HEK293 (cell line): ENCODE data around the gene SEC24B.

Experiments used
- CTCF ChIA-PET: fragments of 350-600 bp; formaldehyde crosslinking; extraction: SDS; loops from one replicate; lab custom pipeline; 2021; ENCODE audit warnings: antibody characterized with exemption; lab: Yijun Ruan, JAX
- POLR2A ChIA-PET: fragments of 300-600 bp; formaldehyde crosslinking; extraction: SDS; loops from one replicate; lab custom pipeline; 2020; ENCODE audit warnings: antibody characterized with exemption, inconsistent platforms; lab: Yijun Ruan, JAX
- H3K27ac ChIP-seq: fragments of 200-500 bp; sonication (Bioruptor generic); 2 replicates; pipeline ENCODE4 v1.5.1; 2014; ENCODE audit warnings: low read depth, low read length, control low read depth, inconsistent platforms; ENCODE audit errors: extremely low read depth
- H3K36me3 ChIP-seq, 2 experiments: fragments of 200-500 bp in 1 of 2; sonication (Bioruptor generic) in 1 of 2; 1 replicate in 1 of 2; 2 replicates in 1 of 2; pipeline ENCODE4 v1.5.1; 2014 to 2017; ENCODE audit warnings: inconsistent platforms in 2 of 2, low read length in 2 of 2; ENCODE audit not compliant: control insufficient read depth in 2 of 2, insufficient read depth in 1 of 2
- H3K4me1 ChIP-seq: fragments of 200-500 bp; sonication (Bioruptor generic); 2 replicates; pipeline ENCODE4 v1.5.1; 2014; ENCODE audit warnings: mild to moderate bottlenecking, low read length, inconsistent platforms; ENCODE audit not compliant: control insufficient read depth, insufficient read depth
- H3K4me3 ChIP-seq: 2 replicates; pipeline ENCODE4 v1.5.1; 2011; ENCODE audit warnings: low read depth, mild to moderate bottlenecking, control low read depth, low read length, moderate library complexity
- H3K9me3 ChIP-seq: fragments of 200-500 bp; sonication (Bioruptor generic); 2 replicates; pipeline ENCODE4 v1.5.1; 2014; ENCODE audit warnings: low read depth, low read length, inconsistent platforms; ENCODE audit not compliant: control insufficient read depth, insufficient read depth
- GLI2 ChIP-seq: fragments of 450-650 bp; formaldehyde crosslinking; IDR thresholded peaks from 2 replicates; pipeline ENCODE4; 2017; ENCODE audit warnings: missing biosample characterization, missing genetic modification characterization, low read depth, borderline replicate concordance
- KLF1 ChIP-seq: fragments of 450-650 bp; formaldehyde crosslinking; IDR thresholded peaks from 2 replicates; pipeline ENCODE4 v1.5.1; 2016; ENCODE audit warnings: missing biosample characterization, missing genetic modification characterization
- PRDM2 ChIP-seq: fragments of 450-650 bp; formaldehyde crosslinking; IDR thresholded peaks from 2 replicates; pipeline ENCODE4 v1.5.1; 2016; ENCODE audit warnings: missing biosample characterization, missing genetic modification characterization, borderline replicate concordance
- PRDM4 ChIP-seq: fragments of 450-650 bp; formaldehyde crosslinking; IDR thresholded peaks from 2 replicates; pipeline ENCODE4 v1.5.1; 2017; ENCODE audit warnings: missing biosample characterization, missing genetic modification characterization
- SCRT2 ChIP-seq: fragments of 450-650 bp; formaldehyde crosslinking; IDR thresholded peaks from 2 replicates; pipeline ENCODE4 v1.5.1; 2016; ENCODE audit warnings: missing biosample characterization, missing genetic modification characterization
- SETDB1 ChIP-seq: IDR thresholded peaks from one replicate; pipeline ENCODE4 v1.6.1; 2017; ENCODE audit warnings: mild to moderate bottlenecking, low read length, moderate library complexity, mixed read lengths; ENCODE audit not compliant: insufficient read length
- ZBTB17 ChIP-seq: fragments of 450-650 bp; formaldehyde crosslinking; IDR thresholded peaks from 2 replicates; pipeline ENCODE4 v1.5.1; 2016; ENCODE audit warnings: missing biosample characterization, missing genetic modification characterization
- ZIC2 ChIP-seq: fragments of 450-650 bp; formaldehyde crosslinking; IDR thresholded peaks from 2 replicates; pipeline ENCODE4 v1.5.1; 2016; ENCODE audit warnings: missing biosample characterization, missing genetic modification characterization
- ZNF121 ChIP-seq: fragments of 450-650 bp; formaldehyde crosslinking; IDR thresholded peaks from 2 replicates; pipeline ENCODE4 v1.5.1; 2016; ENCODE audit warnings: missing biosample characterization, missing genetic modification characterization
- ZNF148 ChIP-seq: fragments of 450-650 bp; formaldehyde crosslinking; IDR thresholded peaks from 2 replicates; pipeline ENCODE4 v1.5.0; 2017; ENCODE audit warnings: missing biosample characterization, missing genetic modification characterization, borderline replicate concordance
- ZNF19 ChIP-seq: fragments of 450-650 bp; formaldehyde crosslinking; IDR thresholded peaks from 2 replicates; pipeline ENCODE4; 2016; ENCODE audit warnings: missing biosample characterization, missing genetic modification characterization, low read depth
- ZNF211 ChIP-seq: fragments of 450-650 bp; formaldehyde crosslinking; IDR thresholded peaks from 2 replicates; pipeline ENCODE4 v1.5.1; 2016; ENCODE audit warnings: low read depth, missing biosample characterization, missing genetic modification characterization
- ZNF529 ChIP-seq: fragments of 450-650 bp; formaldehyde crosslinking; IDR thresholded peaks from 2 replicates; pipeline ENCODE4 v1.5.1; 2017; ENCODE audit warnings: missing genetic modification characterization, missing biosample characterization; ENCODE audit not compliant: insufficient replicate concordance
- ZNF561 ChIP-seq: fragments of 450-650 bp; IDR thresholded peaks from 2 replicates; pipeline ENCODE4 v1.5.1; 2018; ENCODE audit warnings: missing biosample characterization, missing genetic modification characterization, borderline replicate concordance
- ZNF600 ChIP-seq: fragments of 450-650 bp; formaldehyde crosslinking; IDR thresholded peaks from 2 replicates; pipeline ENCODE4 v1.5.1; 2016; ENCODE audit warnings: missing biosample characterization, missing genetic modification characterization
- ZNF76 ChIP-seq: fragments of 450-650 bp; formaldehyde crosslinking; IDR thresholded peaks from 2 replicates; pipeline ENCODE4; 2016; ENCODE audit warnings: low read depth, missing biosample characterization, missing genetic modification characterization, borderline replicate concordance

The SEC24B gene

GRCh38 chr4:109390115-109390768, 43.4 kb upstream of the SEC24B start:
- no peak overlapping the region for H3K4me3 ChIP-seq
- TF ChIP-seq ZNF561 (tag by site-specific recombination) (no peak), KLF1 (tag by site-specific recombination) (no peak), SETDB1 (no peak), GLI2 (tag by site-specific recombination) (no peak), ZNF211 (tag by site-specific recombination) (no peak), ZNF19 (no peak), SCRT2 (tag by site-specific recombination) (no peak), ZNF529 (tag by site-specific recombination) (no peak), ZNF121 (tag by site-specific recombination) (no peak), PRDM2 (tag by site-specific recombination) (no peak)
- H3K36me3 ChIP-seq = no peaks in the 10 kb centered on the region
- POLR2A ChIA-PET = no interaction called here
- H3K4me1 ChIP-seq = 0 out of 2 replicates have a peak, but pooled peaks cover 2% of the 10 kb centered on the region
- CTCF ChIA-PET = no interaction called here
- no peak overlapping the region for H3K27ac ChIP-seq
- no peaks in the 10 kb centered on the region for H3K9me3 ChIP-seq

GRCh38 chr4:109395694-109396093, 37.9 kb upstream of the SEC24B start:
- Histone ChIP-seq H3K9me3 (no peaks in the 10 kb centered on the region), H3K4me1 (no peaks in the 10 kb centered on the region), H3K36me3 (no peaks in the 10 kb centered on the region), H3K4me3 (no peak overlapping the region), H3K27ac (no peak overlapping the region)
- peak; percentile 51; the same call in 1 of the 2 replicates for TF ChIP-seq ZNF600 (tag by site-specific recombination)
- TF ChIP-seq ZBTB17 (tag by site-specific recombination) = peak; percentile 42; the same call in 1 of the 2 replicates
- TF ChIP-seq ZNF148 = no peak
- TF ChIP-seq ZIC2 (tag by site-specific recombination) = peak; percentile 26; the same call in 1 of the 2 replicates
- no peak for TF ChIP-seq ZNF76
- no peak for TF ChIP-seq PRDM4 (tag by site-specific recombination)
- ChIA-PET POLR2A (no interaction called here), CTCF (no interaction called here)
